Skeletal muscle tissue (tissue), 4 donors: ENCODE measurements around the gene CNDP1. TPM values are rescaled to one million over a fixed set of nuclear protein-coding genes. Genes with fewer than 3 reads are reported as not detected.
"Not testable (repeated sequence)": the region's sequence is repeated elsewhere in the genome, so short reads cannot be mapped to it uniquely, and the experiment has no call there.

Source experiments
- H3K27ac ChIP-seq: one replicate; pipeline ENCODE4 v1.7.0; 2013; ENCODE audit warnings: mild to moderate bottlenecking, low read depth, low read length, inconsistent platforms
- H3K27me3 ChIP-seq, 3 donors: one replicate each; pipeline ENCODE4 v1.7.0; 2013; ENCODE audit warnings: low read length in 3 of 3; ENCODE audit not compliant: control insufficient read depth in 3 of 3, insufficient read depth in 3 of 3
- H3K36me3 ChIP-seq, 3 donors: one replicate each; pipeline ENCODE4 v1.7.0; 2013; ENCODE audit warnings: low read length in 3 of 3; ENCODE audit not compliant: control insufficient read depth in 3 of 3, insufficient read depth in 3 of 3
- H3K4me1 ChIP-seq, 3 donors: one replicate each; pipeline ENCODE4 v1.7.0; 2013; ENCODE audit warnings: low read length in 3 of 3, mild to moderate bottlenecking in 3 of 3; ENCODE audit not compliant: control insufficient read depth in 3 of 3, insufficient read depth in 3 of 3
- H3K4me3 ChIP-seq, 3 donors: one replicate each; pipeline ENCODE4 v1.7.0; 2013; ENCODE audit warnings: low read length in 3 of 3
- H3K9ac ChIP-seq, 3 donors: one replicate each; pipeline ENCODE4 v1.7.0; 2013; ENCODE audit warnings: low read length in 3 of 3, mild to moderate bottlenecking in 3 of 3, moderate library complexity in 2 of 3, low read depth in 1 of 3
- H3K9me3 ChIP-seq, 3 donors: one replicate each; pipeline ENCODE4 v1.7.0; 2013; ENCODE audit warnings: low read length in 3 of 3; ENCODE audit not compliant: control insufficient read depth in 3 of 3
- total RNA-seq: library from RNA; depleted of rRNA; stranded (reverse); fragments of >200 nt; gene quantifications from one replicate; pipeline ENCODE4 v1.2.3, GENCODE V29; 2014
- donor health status: Osteomylitis.

The CNDP1 gene
- total RNA-seq, 1 donor from 2014 or later, result not detected

DNA sequence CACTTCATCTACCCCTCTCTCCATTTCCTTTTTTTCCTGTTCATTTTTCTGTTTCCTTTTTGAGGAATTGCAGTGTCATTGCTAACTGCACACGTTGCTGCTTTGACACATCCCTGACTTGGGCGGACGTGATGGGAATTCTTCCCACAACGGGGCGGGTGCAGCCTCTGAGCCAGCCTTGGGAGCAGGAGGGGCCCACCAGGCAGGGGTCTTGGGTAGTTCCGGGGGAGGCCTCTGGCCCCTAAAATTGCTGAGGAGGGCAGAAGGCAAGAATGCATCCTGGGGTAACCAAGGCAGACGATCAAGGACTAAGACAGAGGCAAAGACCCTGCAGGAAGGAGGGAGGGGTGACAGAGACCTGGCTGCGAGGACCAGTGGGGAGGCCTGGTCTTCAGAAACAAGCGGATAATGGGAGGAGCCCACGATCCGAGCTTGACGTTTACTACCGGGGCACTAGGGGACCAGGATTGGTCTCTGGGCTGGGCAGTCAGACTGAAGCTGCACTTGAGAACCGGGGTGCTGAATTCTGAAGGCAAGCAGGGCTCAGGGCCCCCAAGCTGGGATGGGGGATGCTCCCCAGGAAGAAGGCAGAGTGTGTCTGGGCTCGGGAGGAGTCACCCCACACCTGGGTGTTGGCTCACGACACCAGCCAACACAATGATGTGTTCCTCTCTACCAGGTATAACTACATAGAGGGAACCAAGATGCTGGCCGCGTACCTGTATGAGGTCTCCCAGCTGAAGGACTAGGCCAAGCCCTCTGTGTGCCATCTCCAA lies 14.8 kb upstream of the CNDP1 start:
- no peaks in the 10 kb centered on the region for H3K9me3 ChIP-seq
- H3K4me1 ChIP-seq, result peaks cover 6 to 12% (median 9%) of the 10 kb centered on the region in 3 donors
- no peak overlapping the region for H3K4me3 ChIP-seq
- no peaks in the 10 kb centered on the region for H3K27me3 ChIP-seq
- H3K36me3 ChIP-seq, result peaks cover 53 to 56% (median 54%) of the 10 kb centered on the region in 3 donors
- H3K9ac ChIP-seq, result no peak overlapping the region
- no peak overlapping the region for H3K27ac ChIP-seq

DNA sequence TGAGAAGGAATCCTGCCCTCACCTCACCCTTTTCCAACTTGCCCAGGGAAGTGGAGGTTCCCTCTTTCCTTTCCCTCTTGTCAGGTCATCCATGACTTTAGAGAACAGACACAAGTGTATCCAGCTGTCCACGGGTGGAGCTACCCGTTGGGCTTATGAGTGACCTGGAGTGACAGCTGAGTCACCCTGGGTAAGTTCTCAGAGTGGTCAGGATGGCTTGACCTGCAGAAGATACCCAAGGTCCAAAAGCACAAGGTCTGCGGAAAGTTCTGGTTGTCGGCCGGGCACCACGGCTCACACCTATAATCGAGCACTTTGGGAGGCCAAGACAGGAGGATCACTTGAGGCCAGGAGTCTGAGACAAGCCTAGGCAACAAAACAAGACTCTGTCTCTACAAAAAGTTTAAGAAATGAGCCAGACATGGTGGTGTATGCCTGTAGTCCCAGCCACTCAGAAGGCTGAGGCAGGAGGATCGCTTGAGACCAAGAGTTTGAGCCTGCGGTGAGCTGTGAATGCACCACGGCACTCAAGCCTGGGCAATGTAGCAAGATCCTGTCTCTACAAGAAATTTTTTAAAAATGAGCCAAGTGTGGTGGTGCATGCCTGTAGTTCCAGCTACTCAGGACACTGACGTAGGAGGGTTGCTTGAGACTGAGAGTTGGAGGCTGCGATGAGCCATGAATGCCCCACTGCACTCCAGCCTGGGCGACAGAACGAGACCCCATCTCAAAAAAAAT lies 14.0 kb upstream of the CNDP1 start:
- H3K4me1 ChIP-seq, result peaks cover 6 to 16% (median 9%) of the 10 kb centered on the region in 3 donors
- peaks cover 46 to 51% (median 49%) of the 10 kb centered on the region in 3 donors for H3K36me3 ChIP-seq
- no peak overlapping the region for H3K27ac ChIP-seq
- no peak overlapping the region for H3K9ac ChIP-seq
- H3K4me3 ChIP-seq, result no peak overlapping the region
- no peaks in the 10 kb centered on the region for H3K9me3 ChIP-seq
- H3K27me3 ChIP-seq, result no peaks in the 10 kb centered on the region

DNA sequence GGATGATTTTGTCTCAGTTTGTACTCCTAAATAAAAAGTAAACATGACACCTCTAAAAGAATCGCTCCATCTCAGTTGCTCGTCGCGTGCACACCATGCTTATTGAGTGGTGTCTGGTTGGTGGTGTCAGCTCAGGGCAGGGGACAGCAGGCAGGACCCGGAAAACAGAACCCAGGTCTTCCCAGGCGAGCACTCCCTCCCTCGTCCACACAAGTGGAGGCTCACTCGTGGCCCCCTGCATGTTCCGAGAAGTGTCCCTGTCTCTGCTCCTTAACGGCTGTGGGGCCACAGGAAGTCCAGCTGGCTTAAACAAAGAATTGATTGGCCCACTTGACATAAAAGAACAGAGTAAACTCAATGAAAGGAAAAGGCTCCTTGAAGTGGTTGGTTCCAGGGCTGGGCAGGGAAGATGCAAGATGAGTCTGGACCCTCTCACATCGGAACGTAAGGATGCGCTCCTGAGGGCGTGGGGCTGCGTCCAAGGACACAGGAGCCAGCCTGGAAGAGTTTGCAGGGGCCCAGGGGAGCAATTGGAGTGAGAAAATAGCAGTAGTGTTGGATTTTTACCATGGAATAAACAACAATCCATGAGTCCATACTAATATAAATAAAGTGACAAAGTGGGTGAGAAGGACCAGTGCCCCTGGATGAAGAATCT lies 13.1 kb upstream of the CNDP1 start:
- Histone ChIP-seq H3K9ac (no peak overlapping the region), H3K9me3 (no peaks in the 10 kb centered on the region), H3K4me3 (no peak overlapping the region), H3K27ac (no peak overlapping the region), H3K4me1 (peaks cover 8 to 16% (median 9%) of the 10 kb centered on the region in 3 donors), H3K36me3 (peaks cover 39 to 42% (median 40%) of the 10 kb centered on the region in 3 donors), H3K27me3 (no peaks in the 10 kb centered on the region)

DNA sequence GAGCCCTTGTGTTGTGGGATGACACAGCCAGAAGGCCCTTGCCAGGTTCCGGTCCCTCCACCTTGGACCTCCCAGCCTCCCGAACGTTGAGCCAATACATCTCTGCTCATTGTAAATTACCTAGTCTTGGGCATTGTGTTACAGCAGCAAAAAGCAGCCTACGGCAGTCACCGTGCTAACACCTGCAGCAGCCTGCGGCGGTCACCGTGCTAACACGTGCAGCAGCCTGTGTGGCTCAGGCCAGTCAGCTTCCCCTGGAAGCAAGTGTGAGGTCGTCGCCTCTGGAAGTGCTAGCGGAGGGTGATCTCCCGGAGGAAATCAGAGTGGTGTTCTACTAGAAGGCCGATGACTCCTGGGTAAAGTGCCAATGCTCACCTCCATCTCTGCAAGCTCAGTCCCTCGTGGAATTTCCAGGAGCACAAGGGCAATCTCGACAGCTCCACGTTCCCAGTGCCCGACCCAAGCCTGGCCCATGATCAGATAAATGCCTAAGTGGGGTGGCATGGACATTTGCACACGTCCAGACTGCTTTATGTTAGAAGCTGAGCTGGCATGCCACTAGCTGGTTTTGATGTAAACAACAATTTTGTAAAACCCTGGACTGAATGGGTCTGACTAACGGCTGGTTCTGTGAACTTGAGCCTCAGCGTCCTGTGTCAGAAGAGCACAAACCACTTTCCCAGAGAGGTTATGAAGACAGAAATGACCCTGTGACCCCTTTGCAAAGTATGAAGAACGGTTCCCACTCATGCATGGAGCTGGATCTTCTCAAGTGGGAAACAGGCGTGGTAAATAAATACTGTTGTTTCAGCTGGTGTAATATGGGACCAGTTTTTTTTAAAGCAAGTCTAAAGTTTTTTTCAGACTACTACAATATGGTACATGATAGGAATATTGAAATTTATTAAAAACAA lies 11.4 kb upstream of the CNDP1 start:
- Histone ChIP-seq H3K9ac (no peak overlapping the region), H3K9me3 (no peaks in the 10 kb centered on the region), H3K4me3 (no peak overlapping the region), H3K27ac (no peak overlapping the region), H3K4me1 (peaks cover 8 to 16% (median 9%) of the 10 kb centered on the region in 3 donors), H3K27me3 (no peaks in the 10 kb centered on the region), H3K36me3 (peaks cover 27 to 29% (median 28%) of the 10 kb centered on the region in 3 donors)

DNA sequence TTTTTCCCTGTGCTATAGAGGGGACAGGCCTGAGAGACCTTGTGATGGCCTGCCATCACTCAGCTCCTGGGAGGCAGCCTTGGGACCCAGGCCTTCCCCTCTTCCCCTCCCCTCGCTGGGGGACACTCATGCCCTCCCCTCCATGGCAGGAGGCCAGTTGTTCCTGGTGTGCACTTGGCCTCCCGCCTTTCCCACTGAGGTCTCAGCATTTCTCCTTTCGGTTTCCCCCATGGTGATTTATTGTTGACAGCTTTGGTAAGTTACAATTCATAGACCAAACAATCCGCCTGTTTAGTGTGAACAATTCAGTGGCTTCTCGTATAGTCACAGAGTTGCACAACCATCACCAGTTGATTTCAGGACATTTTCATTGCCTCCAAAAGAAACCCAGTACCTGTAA lies 10.2 kb upstream of the CNDP1 start:
- H3K4me3 ChIP-seq, result no peak overlapping the region
- H3K36me3 ChIP-seq, result peaks cover 17 to 20% (median 17%) of the 10 kb centered on the region in 3 donors
- peak overlapping the region in 2 of 3 donors; percentile 1 to 38 for H3K9ac ChIP-seq
- no peaks in the 10 kb centered on the region for H3K27me3 ChIP-seq
- H3K9me3 ChIP-seq, result no peaks in the 10 kb centered on the region
- peaks cover 8 to 16% (median 9%) of the 10 kb centered on the region in 3 donors for H3K4me1 ChIP-seq
- H3K27ac ChIP-seq, result peak overlapping the region; percentile 62

DNA sequence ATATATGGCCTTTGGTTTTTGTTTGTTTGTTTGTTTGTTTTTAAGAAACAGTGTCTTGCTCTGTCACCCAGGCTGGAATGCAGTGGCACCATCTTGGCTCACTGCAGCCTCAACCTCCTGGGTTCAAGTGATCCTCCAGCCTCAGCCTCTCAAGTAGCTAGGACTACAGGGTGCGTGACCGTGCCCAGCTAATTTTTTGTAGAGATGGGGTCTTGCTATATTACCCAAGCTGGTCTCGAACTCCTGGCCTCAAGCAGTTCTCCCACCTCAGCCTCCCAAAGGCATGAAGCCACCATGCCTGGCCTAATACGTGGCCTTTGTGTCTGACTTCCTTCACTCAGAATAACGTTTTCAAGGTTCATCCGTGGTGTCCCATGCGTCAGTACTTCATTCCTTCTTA lies 9.4 kb upstream of the CNDP1 start:
- H3K9me3 ChIP-seq, H3K27ac ChIP-seq: not testable (repeated sequence)

DNA sequence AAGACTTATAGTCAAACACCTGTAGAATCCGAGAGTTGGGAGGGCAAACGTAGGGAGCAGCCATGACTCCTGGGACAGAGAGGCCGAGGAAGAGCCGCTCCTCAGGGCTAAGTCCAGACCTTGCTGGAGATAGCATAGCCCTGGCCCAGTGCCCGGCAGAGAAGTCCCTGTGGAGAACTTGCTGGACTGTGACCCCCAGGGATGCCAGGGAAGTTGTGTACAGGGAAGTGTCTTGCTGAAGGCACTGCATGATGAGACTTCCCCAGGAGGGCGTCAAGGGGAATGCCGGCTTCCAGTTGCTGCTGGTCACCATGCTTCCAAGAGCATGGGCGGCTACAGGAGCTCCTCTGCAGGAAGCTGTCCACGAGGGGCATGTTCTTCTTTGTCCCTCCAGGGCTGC lies 8.6 kb upstream of the CNDP1 start:
- H3K9me3 ChIP-seq, result no peaks in the 10 kb centered on the region
- H3K27me3 ChIP-seq, result peaks cover 0 to 2% (median 0%) of the 10 kb centered on the region in 3 donors
- no peak overlapping the region for H3K27ac ChIP-seq
- H3K4me3 ChIP-seq, result no peak overlapping the region
- peaks cover 8 to 16% (median 9%) of the 10 kb centered on the region in 3 donors for H3K4me1 ChIP-seq
- H3K36me3 ChIP-seq, result peaks cover 3 to 6% (median 5%) of the 10 kb centered on the region in 3 donors
- no peak overlapping the region for H3K9ac ChIP-seq

More for the DNA sequence above, 9.4 kb upstream of the CNDP1 start:
- not testable (repeated sequence) for H3K27me3 ChIP-seq, H3K9ac ChIP-seq, H3K4me3 ChIP-seq
- peaks cover 9 to 12% (median 10%) of the 10 kb centered on the region in 3 donors for H3K36me3 ChIP-seq
- peaks cover 8 to 16% (median 9%) of the 10 kb centered on the region in 3 donors for H3K4me1 ChIP-seq

DNA sequence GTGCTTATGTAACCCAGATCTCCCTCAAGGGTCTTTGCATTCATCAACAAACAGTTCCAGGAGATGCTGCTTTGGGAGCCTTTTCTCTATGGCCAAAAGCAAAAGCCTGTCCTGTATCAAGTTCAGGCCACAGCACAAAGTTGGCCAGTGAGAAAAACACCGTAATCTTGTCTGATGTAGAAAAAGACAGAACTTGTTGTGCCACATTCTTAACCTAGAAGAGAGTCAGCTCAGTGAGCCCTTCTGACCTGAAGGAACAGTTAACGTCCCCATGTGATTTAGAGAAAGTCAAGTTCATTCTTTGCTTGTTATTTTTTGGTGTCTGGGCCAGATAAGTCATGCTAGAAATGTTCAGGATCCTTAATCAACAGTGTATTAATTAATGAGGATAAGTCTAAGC lies 7.8 kb upstream of the CNDP1 start:
- Histone ChIP-seq H3K27me3 (peaks cover 0 to 2% (median 0%) of the 10 kb centered on the region in 3 donors), H3K9me3 (no peaks in the 10 kb centered on the region), H3K9ac (no peak overlapping the region), H3K27ac (no peak overlapping the region), H3K4me3 (no peak overlapping the region), H3K4me1 (peaks cover 8 to 16% (median 9%) of the 10 kb centered on the region in 3 donors), H3K36me3 (peaks cover 0 to 2% (median 0%) of the 10 kb centered on the region in 3 donors)

DNA sequence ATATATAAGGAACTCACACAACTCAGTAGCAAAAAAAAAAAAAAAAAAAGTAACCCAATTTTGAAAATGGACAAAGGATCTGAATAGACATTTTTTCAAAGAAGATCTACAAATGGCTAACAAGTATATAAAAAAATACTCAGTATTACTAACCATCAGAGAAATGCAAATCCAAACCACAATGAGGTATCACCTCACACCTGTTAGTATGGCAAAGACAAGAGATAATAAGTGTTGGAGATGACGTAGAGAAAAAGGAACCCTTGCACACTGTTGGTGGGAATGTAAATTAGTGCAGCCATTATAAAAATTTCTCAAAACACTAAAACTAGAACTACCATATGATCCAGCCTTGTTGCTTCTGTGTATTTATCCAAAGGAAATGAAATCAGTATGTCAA lies 5.8 kb upstream of the CNDP1 start:
- H3K9me3 ChIP-seq, result no peaks in the 10 kb centered on the region
- no peak overlapping the region for H3K27ac ChIP-seq
- H3K4me3 ChIP-seq, result no peak overlapping the region
- H3K27me3 ChIP-seq, result peaks cover 0 to 2% (median 0%) of the 10 kb centered on the region in 3 donors
- no peak overlapping the region for H3K9ac ChIP-seq
- H3K4me1 ChIP-seq, result peaks cover 8 to 13% (median 9%) of the 10 kb centered on the region in 3 donors
- no peaks in the 10 kb centered on the region for H3K36me3 ChIP-seq
